GM23338 (cell line): ENCODE data around the gene NF1.

Source experiments
- CREB1 ChIP-seq: fragments of 250-450 bp; sonication (Bioruptor Pico); IDR thresholded peaks from 2 replicates; pipeline ENCODE4 v1.5.0; 2020; ENCODE audit warnings: low read depth, mild to moderate bottlenecking, moderate library complexity
- CTCF ChIP-seq, 2 experiments: fragments of 200-600 bp in 1 of 2; sonication (generic) in 1 of 2; conservative IDR thresholded peaks; 2 replicates each; pipeline versions ENCODE4 v1.5.1 to v1.6.1; 2016 to 2017; ENCODE audit warnings: antibody characterized with exemption in 2 of 2, low read depth in 2 of 2, mild to moderate bottlenecking in 2 of 2, moderate library complexity in 1 of 2

GRCh38 chr17:31144428-31144827, 49.7 kb downstream of the NF1 start:
- TF ChIP-seq CTCF (conservative IDR thresholded peaks at IDR 0.05; ENCODE audit: low read depth in 2 of 2) (no peak), CREB1 (CRISPR knock-in tag) (no peak)
